H1 (cell line): Measurements from ENCODE around the gene AP5Z1. TPM values are rescaled to one million over a fixed set of nuclear protein-coding genes. Genes with fewer than 3 reads are reported as not detected.

Experiments used
- CTCF ChIA-PET: fragments of 300-600 bp; sonication (Branson Sonifier 250); formaldehyde crosslinking; loops from one replicate; lab custom pipeline; 2021; ENCODE audit not compliant: partially characterized antibody; lab: Charles Lee
- POLR2A ChIA-PET: fragments of 300-600 bp; sonication (Branson Sonifier 250); formaldehyde crosslinking; loops from one replicate; lab custom pipeline; 2021; ENCODE audit warnings: inconsistent platforms; ENCODE audit not compliant: partially characterized antibody; lab: Charles Lee
- DNase-seq, 2 experiments: peaks; one replicate each; pipeline versions ENCODE4 v3.0.0 to v3.0.0-alpha.2; 2010 to 2022; ENCODE audit warnings: low spot score in 2 of 2, low read depth in 1 of 2, mixed read lengths in 1 of 2
- FAIRE-seq: peaks from 2 replicates; lab custom pipeline; 2011; peaks lifted over from hg19 to GRCh38; lab: Jason Lieb, UNC
- H2AFZ ChIP-seq: 2 replicates; pipeline ENCODE4 v1.8.1; 2012; ENCODE audit warnings: low read length, inconsistent platforms
- H2AK5ac ChIP-seq: 2 replicates; pipeline ENCODE4 v1.6.1; 2013; ENCODE audit warnings: low read depth, low read length
- H2BK120ac ChIP-seq: replicated peaks from 2 replicates; pipeline ENCODE3; 2013; ENCODE audit warnings: low read depth, low read length, inconsistent platforms
- H2BK12ac ChIP-seq: 2 replicates; pipeline ENCODE4 v1.6.1; 2013; ENCODE audit warnings: low read depth, low read length
- H2BK15ac ChIP-seq: 2 replicates; pipeline ENCODE4 v1.6.1; 2013; ENCODE audit warnings: low read length
- H2BK20ac ChIP-seq: 2 replicates; pipeline ENCODE4 v1.6.1; 2013; ENCODE audit warnings: low read length
- H2BK5ac ChIP-seq: 2 replicates; pipeline ENCODE4 v1.6.1; 2013; ENCODE audit warnings: low read depth, low read length
- H3K14ac ChIP-seq: 2 replicates; pipeline ENCODE4 v1.6.1; 2013; ENCODE audit warnings: inconsistent platforms; ENCODE audit not compliant: insufficient read length
- H3K18ac ChIP-seq: 2 replicates; pipeline ENCODE4 v1.6.1; 2013; ENCODE audit warnings: low read length; ENCODE audit errors: extremely low read depth
- H3K23ac ChIP-seq: 2 replicates; pipeline ENCODE4 v1.6.1; 2013; ENCODE audit warnings: inconsistent platforms; ENCODE audit not compliant: insufficient read length
- H3K23me2 ChIP-seq: 2 replicates; pipeline ENCODE4 v1.6.1; 2013; ENCODE audit warnings: low read depth, low read length
- H3K27ac ChIP-seq: 2 replicates; pipeline ENCODE4 v1.6.1; 2011; ENCODE audit warnings: low read depth, low read length, inconsistent platforms
- H3K27me3 ChIP-seq, 4 experiments: replicated peaks in 1 of 4; 1 replicate in 1 of 4; 2 replicates in 3 of 4; pipeline versions ENCODE4 v1.6.1 to v1.8.1; 2011 to 2013; ENCODE audit warnings: low read length in 3 of 4, mild to moderate bottlenecking in 3 of 4, inconsistent platforms in 2 of 4, mixed read lengths in 2 of 4, moderate library complexity in 1 of 4; ENCODE audit not compliant: control insufficient read depth in 3 of 4, insufficient read depth in 3 of 4; ENCODE audit errors: extremely low read depth in 1 of 4
- H3K36me3 ChIP-seq, 4 experiments: 2 replicates each; pipeline versions ENCODE4 v1.6.1 to v1.8.1; 2011 to 2013; ENCODE audit warnings: mild to moderate bottlenecking in 4 of 4, low read length in 3 of 4, moderate library complexity in 2 of 4, control low read depth in 1 of 4, inconsistent platforms in 1 of 4; ENCODE audit not compliant: insufficient read depth in 4 of 4, control insufficient read depth in 2 of 4
- H3K4ac ChIP-seq: replicated peaks from 2 replicates; pipeline ENCODE3; 2013; ENCODE audit warnings: low read length, low read depth, mixed read lengths, inconsistent platforms; ENCODE audit not compliant: insufficient read length
- H3K4me1 ChIP-seq, 4 experiments: replicated peaks in 1 of 4; 1 replicate in 1 of 4; 2 replicates in 3 of 4; pipeline versions ENCODE4 v1.6.1 to v1.8.1; 2011 to 2013; ENCODE audit warnings: low read length in 3 of 4, inconsistent platforms in 2 of 4, mixed read lengths in 1 of 4; ENCODE audit not compliant: insufficient read depth in 4 of 4, control insufficient read depth in 3 of 4
- H3K4me2 ChIP-seq, 2 experiments: 2 replicates each; pipeline versions ENCODE4 v1.6.1 to v1.8.1; 2011 to 2013; ENCODE audit warnings: low read depth in 2 of 2, low read length in 2 of 2, control low read depth in 1 of 2, inconsistent platforms in 1 of 2, mild to moderate bottlenecking in 1 of 2; ENCODE audit not compliant: insufficient read depth in 1 of 2
- H3K4me3 ChIP-seq, 4 experiments: fragments of 200-600, 300-600 bp in 1 of 4; sonication (generic), shearing (Covaris generic), sonication (Bioruptor Twin) in 1 of 4; 2 replicates each; pipeline versions ENCODE4 v1.5.1 to v1.8.1; 2011 to 2016; ENCODE audit warnings: low read length in 4 of 4, low read depth in 3 of 4, control low read depth in 2 of 4, inconsistent platforms in 2 of 4, mild to moderate bottlenecking in 2 of 4, mixed read lengths in 1 of 4, moderate library complexity in 1 of 4; ENCODE audit not compliant: insufficient read depth in 2 of 4; ENCODE audit errors: extremely low read depth in 1 of 4
- H3K56ac ChIP-seq: replicated peaks from 2 replicates; pipeline ENCODE3; 2013; ENCODE audit warnings: low read depth, mild to moderate bottlenecking, mixed read lengths, low read length, inconsistent platforms; ENCODE audit not compliant: insufficient read length
- H3K79me1 ChIP-seq: 2 replicates; pipeline ENCODE4 v1.6.1; 2013; ENCODE audit warnings: low read depth, low read length, control low read depth
- H3K79me2 ChIP-seq, 2 experiments: 2 replicates each; pipeline versions ENCODE4 v1.6.1 to v1.8.1; 2012 to 2013; ENCODE audit warnings: low read length in 2 of 2, mild to moderate bottlenecking in 2 of 2, inconsistent platforms in 1 of 2; ENCODE audit not compliant: insufficient read depth in 2 of 2, control insufficient read depth in 1 of 2
- H3K9ac ChIP-seq, 4 experiments: replicated peaks in 1 of 4; 1 replicate in 1 of 4; 2 replicates in 3 of 4; pipeline versions ENCODE4 v1.6.1 to v1.8.1; 2011 to 2013; ENCODE audit warnings: low read depth in 3 of 4, low read length in 3 of 4, control low read depth in 2 of 4, mild to moderate bottlenecking in 2 of 4, moderate library complexity in 2 of 4, inconsistent platforms in 1 of 4; ENCODE audit errors: extremely low read depth in 1 of 4
- H3K9me3 ChIP-seq, 2 experiments: 2 replicates each; pipeline versions ENCODE4 v1.6.1 to v1.8.1; 2012 to 2013; ENCODE audit warnings: mild to moderate bottlenecking in 2 of 2, moderate library complexity in 2 of 2, control low read depth in 1 of 2, inconsistent platforms in 1 of 2, low read depth in 1 of 2, low read length in 1 of 2, mixed read lengths in 1 of 2; ENCODE audit not compliant: insufficient read depth in 2 of 2
- H4K20me1 ChIP-seq, 2 experiments: replicated peaks in 1 of 2; 2 replicates each; pipeline versions ENCODE3 to v1.8.1; 2011 to 2013; ENCODE audit warnings: inconsistent platforms in 2 of 2, low read length in 2 of 2, mild to moderate bottlenecking in 1 of 2; ENCODE audit not compliant: insufficient read depth in 2 of 2, control insufficient read depth in 1 of 2
- H4K5ac ChIP-seq: 2 replicates; pipeline ENCODE4 v1.6.1; 2013; ENCODE audit warnings: low read length, low read depth, mixed read lengths, inconsistent platforms; ENCODE audit not compliant: insufficient read length
- H4K8ac ChIP-seq: 2 replicates; pipeline ENCODE4 v1.8.0; 2013; ENCODE audit warnings: mild to moderate bottlenecking, moderate library complexity, low read length, inconsistent platforms; ENCODE audit not compliant: insufficient read depth; ENCODE audit errors: extremely low read depth
- H4K91ac ChIP-seq: replicated peaks from 2 replicates; pipeline ENCODE3; 2013; ENCODE audit warnings: low read length, mixed read lengths, inconsistent platforms; ENCODE audit not compliant: insufficient read length
- BRCA1 ChIP-seq: IDR thresholded peaks from 2 replicates; pipeline ENCODE4 v1.6.1; 2012; ENCODE audit warnings: low read depth, low read length, improper control_type of control experiment
- FOSL1 ChIP-seq: IDR thresholded peaks from 2 replicates; pipeline ENCODE4 v1.6.1; 2011; ENCODE audit warnings: mild to moderate bottlenecking, low read depth, low read length, moderate library complexity; ENCODE audit not compliant: insufficient read depth
- GTF2F1 ChIP-seq: IDR thresholded peaks from 2 replicates; pipeline ENCODE4 v1.6.1; 2012; ENCODE audit warnings: low read depth, low read length, improper control_type of control experiment, borderline replicate concordance
- KDM5A ChIP-seq: fragments of 200-600 bp; IDR thresholded peaks from 2 replicates; pipeline ENCODE4 v1.7.1; 2012; ENCODE audit warnings: mild to moderate bottlenecking, low read length, inconsistent platforms, mixed read lengths
- POU5F1 ChIP-seq: IDR thresholded peaks from 2 replicates; pipeline ENCODE4 v1.6.1; 2011; ENCODE audit warnings: low read depth, mild to moderate bottlenecking, low read length, moderate library complexity
- RBBP5 ChIP-seq: IDR thresholded peaks from 2 replicates; pipeline ENCODE4 v1.7.1; 2012; ENCODE audit warnings: low read depth, mild to moderate bottlenecking, inconsistent platforms, low read length, moderate library complexity, borderline replicate concordance
- RXRA ChIP-seq: IDR thresholded peaks from 2 replicates; pipeline ENCODE4 v1.6.1; 2011; ENCODE audit warnings: low read depth, mild to moderate bottlenecking, low read length, moderate library complexity; ENCODE audit not compliant: insufficient read depth
- SP2 ChIP-seq: IDR thresholded peaks from 2 replicates; pipeline ENCODE4 v1.6.1; 2012; ENCODE audit warnings: mild to moderate bottlenecking, low read length, inconsistent platforms
- SP4 ChIP-seq: IDR thresholded peaks from 2 replicates; pipeline ENCODE4 v1.6.1; 2012; ENCODE audit warnings: low read length, inconsistent platforms
- TAF1 ChIP-seq: IDR thresholded peaks from 2 replicates; pipeline ENCODE4 v1.6.1; 2011; ENCODE audit warnings: mild to moderate bottlenecking, low read depth, low read length
- TAF7 ChIP-seq: optimal IDR thresholded peaks from 2 replicates; pipeline ENCODE3; 2011; ENCODE audit warnings: low read depth, mild to moderate bottlenecking, inconsistent platforms, low read length, moderate library complexity, borderline replicate concordance
- TCF12 ChIP-seq: IDR thresholded peaks from 2 replicates; pipeline ENCODE4 v1.6.1; 2011; ENCODE audit warnings: low read depth, mild to moderate bottlenecking, low read length
- USF2 ChIP-seq: IDR thresholded peaks from 2 replicates; pipeline ENCODE4 v1.6.1; 2011; ENCODE audit warnings: low read length, improper control_type of control experiment
- WGBS, 2 experiments: shearing (Covaris generic) in 1 of 2; methylation state at CpG; one replicate each; pipeline versions ENCODE4 v1.1.6 to v1.1.7; 2013 to 2015; ENCODE audit warnings: low lambda C conversion rate in 2 of 2, mixed read lengths in 2 of 2, inconsistent platforms in 1 of 2, low coverage in 1 of 2, missing lambda C conversion rate in 1 of 2; ENCODE audit not compliant: insufficient replicate concordance in 2 of 2, insufficient coverage in 1 of 2, insufficient read length in 1 of 2; ENCODE audit errors: extremely low coverage in 1 of 2, missing lambda C conversion rate in 1 of 2; 5-methylcytosine and 5-hydroxymethylcytosine counted together
- polyA plus RNA-seq, 7 experiments: library from polyadenylated mRNA; depleted of rRNA in 3 of 7; stranded (reverse) in 5 of 7; unstranded in 2 of 7; fragments of >200 nt in 5 of 7; fragments of 200-250 nt in 2 of 7; gene quantifications; 1 replicate in 5 of 7; 2 replicates in 1 of 7; 4 replicates in 1 of 7; pipeline versions ENCODE4 v1.2.1 to v1.2.3, GENCODE V29; 2011 to 2013; ENCODE audit warnings: missing spikeins in 2 of 7, mixed read lengths in 2 of 7
- total RNA-seq: library from RNA; stranded (reverse); fragmentation: NEBNext Ultra II Directional; extraction: Animal tissue kit (Norgen Biotek cat#: 25700); gene quantifications from 2 replicates; pipeline ENCODE4 v1.2.1, GENCODE V29; 2021

The AP5Z1 gene
- total and polyA plus RNA-seq, 2 of the 8 experiments (the other 6 are each of a cell fraction or from before 2014, with no cell fraction given) = 24.0 to 24.7 TPM

DNA sequence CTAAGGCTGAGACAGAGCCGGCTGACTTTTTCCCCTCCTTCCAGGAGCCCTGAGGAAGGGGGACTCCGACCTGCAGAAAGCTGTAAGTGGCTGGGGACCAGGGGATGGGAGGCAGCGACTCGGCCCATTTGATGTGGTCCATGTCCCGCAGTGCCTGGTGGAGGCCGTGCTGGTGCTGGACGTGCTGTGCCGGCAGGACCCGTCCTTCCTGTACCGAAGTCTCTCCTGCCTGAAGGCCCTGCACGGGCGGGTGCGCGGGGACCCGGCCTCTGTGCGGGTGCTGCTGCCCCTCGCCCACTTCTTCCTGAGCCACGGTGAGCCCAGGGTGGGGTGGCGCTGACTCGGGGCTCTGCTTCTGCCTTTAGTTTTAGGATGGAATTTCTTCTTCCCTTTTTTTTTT is 9.9 kb downstream of the AP5Z1 start:
- Histone ChIP-seq H2BK20ac (no peak overlapping the region), H4K20me1 (peaks cover 0 to 8% of the 10 kb centered on the region in 2 experiments), H3K23ac (no peak overlapping the region), H3K27me3 (no peaks in the 10 kb centered on the region), H2BK12ac (no peak overlapping the region), H3K9me3 (no peaks in the 10 kb centered on the region), H2BK5ac (no peak overlapping the region), H2AK5ac (no peak overlapping the region), H3K4ac (no peak overlapping the region), H3K56ac (no peak overlapping the region), H3K9ac (no peak overlapping the region), H3K4me1 (no peaks in the 10 kb centered on the region), H3K4me3 (no peak overlapping the region), H4K5ac (no peak overlapping the region), H4K91ac (no peak overlapping the region), H3K79me2 (no peaks in the 10 kb centered on the region), H3K23me2 (no peaks in the 10 kb centered on the region), H3K14ac (no peak overlapping the region), H3K36me3 (peaks cover 0 to 54% (median 13%) of the 10 kb centered on the region in 4 experiments; a peak in 6 of 8 replicates), H2BK15ac (no peak overlapping the region), H2BK120ac (no peak overlapping the region), H2AFZ (no peak overlapping the region), H3K79me1 (no peaks in the 10 kb centered on the region; the same call in 1 of the 2 replicates), H3K18ac (no peak overlapping the region), H3K27ac (no peak overlapping the region), H4K8ac (no peak overlapping the region), H3K4me2 (no peak overlapping the region)
- CTCF ChIA-PET = interaction anchor here (0.8 to 1.1 kb wide), 2 partner anchors 13 to 20 kb away, joined by 3 to 6 read pairs; no protein-coding TSS in a partner anchor
- DNase-seq = no peak
- 82% methylated on average over 8 of the region's 20 CpGs; no CpG with 5 or more reads in 1 of the 2 experiments for WGBS, 2 experiments
- no peak for FAIRE-seq
- POLR2A ChIA-PET = interaction anchor here (1.8 kb wide), 1 partner anchor 10 kb away, joined by 8 read pairs; the partner anchor contains the start of gene AP5Z1
- TF ChIP-seq BRCA1 = no peak
- TF ChIP-seq SP4 = no peak
- TF ChIP-seq POU5F1 = no peak
- TF ChIP-seq TCF12 = no peak
- no peak for TF ChIP-seq RXRA
- no peak for TF ChIP-seq RBBP5
- no peak for TF ChIP-seq KDM5A
- TF ChIP-seq TAF1 = no peak
- TF ChIP-seq USF2 = no peak
- TF ChIP-seq GTF2F1 = no peak
- TF ChIP-seq TAF7 = no peak
- no peak for TF ChIP-seq FOSL1
- TF ChIP-seq SP2 = no peak
